Measurements from ENCODE around the gene CD9.

GRCh38 chr12:6192604-6193380 lies 7.4 kb upstream of the CD9 start:
- TF ChIP-seq CTCF (conservative IDR thresholded peaks at IDR 0.05): no peak
- TF ChIP-seq ZFX (IDR thresholded peaks at IDR 0.05): no peak
